ENCODE data around the gene EIF4A2. TPM values are rescaled to one million over a fixed set of nuclear protein-coding genes. Genes with fewer than 3 reads are reported as not detected.

EIF4A2 gene
- total RNA-seq: 468 TPM
- long read RNA-seq, transcript EIF4A2-205 (11 exons, 1,889 nt): minor isoform, 147 of 734 reads
- long read RNA-seq, transcript EIF4A2-201 (11 exons, 1,919 nt): major isoform, 520 of 734 reads
- long read RNA-seq, transcript EIF4A2-203 (10 exons, 1,751 nt): minor isoform, 7 of 734 reads
- long read RNA-seq, partial matches to known transcripts: 35 of 734 reads
- long read RNA-seq, other reads (novel, unspliced or antisense): 24 of 734 reads

GRCh38 chr3:186783058-186783730, at the start of gene EIF4A2:
Gene EIF4A2 (plus strand): TSS chr3:186783577. CDS start chr3:186783611, 34 bp downstream.
- peak; percentile 91 for DNase-seq
- H3K9me3 ChIP-seq (replicated peaks): no peaks in the 10 kb centered on the region
- intact Hi-C loops (cut with micrococcal nuclease): no loop called here
- peaks cover 40% of the 10 kb centered on the region for H3K36me3 ChIP-seq
- peaks cover 58% of the 10 kb centered on the region for H3K4me1 ChIP-seq
- TF ChIP-seq CTCF (IDR thresholded peaks at IDR 0.05; ENCODE audit: borderline replicate concordance): no peak
- peak within 1 kb of the TSS; percentile 94 for H3K4me3 ChIP-seq
- no peaks in the 10 kb centered on the region for H3K27me3 ChIP-seq (ENCODE audit: low read depth)
- peak within 1 kb of the TSS; percentile 99 for H3K27ac ChIP-seq (replicated peaks)

GRCh38 chr3:186742618-186743380, 40.6 kb upstream of the EIF4A2 start:
- Histone ChIP-seq H3K9me3 (replicated peaks) (no peaks in the 10 kb centered on the region), H3K27ac (replicated peaks) (no peak overlapping the region), H3K27me3 (ENCODE audit: low read depth) (peaks cover 5% of the 10 kb centered on the region), H3K36me3 (no peaks in the 10 kb centered on the region), H3K4me3 (no peak overlapping the region), H3K4me1 (peaks cover 8% of the 10 kb centered on the region)
- no peak for DNase-seq
- intact Hi-C loops (cut with micrococcal nuclease): no loop called here
- no peak for TF ChIP-seq CTCF (IDR thresholded peaks at IDR 0.05; ENCODE audit: borderline replicate concordance)

- H3K4me3 ChIP-seq: no peak overlapping the region
- no peak for TF ChIP-seq CTCF (IDR thresholded peaks at IDR 0.05; ENCODE audit: borderline replicate concordance)
- H3K27ac ChIP-seq (replicated peaks): no peak overlapping the region
- intact Hi-C loops (cut with micrococcal nuclease): no loop called here
- no peak for DNase-seq
- no peaks in the 10 kb centered on the region for H3K36me3 ChIP-seq
- H3K4me1 ChIP-seq: peaks cover 8% of the 10 kb centered on the region
- peaks cover 5% of the 10 kb centered on the region for H3K27me3 ChIP-seq (ENCODE audit: low read depth)
- no peaks in the 10 kb centered on the region for H3K9me3 ChIP-seq (replicated peaks)
These were observed 39.7 kb upstream of the EIF4A2 start for GRCh38 chr3:186743666-186744065.

GRCh38 chr3:186746008-186746407, 37.4 kb upstream of the EIF4A2 start:
- Histone ChIP-seq H3K9me3 (replicated peaks) (no peaks in the 10 kb centered on the region), H3K27ac (replicated peaks) (no peak overlapping the region), H3K4me1 (peaks cover 8% of the 10 kb centered on the region), H3K27me3 (ENCODE audit: low read depth) (no peaks in the 10 kb centered on the region), H3K36me3 (no peaks in the 10 kb centered on the region), H3K4me3 (no peak overlapping the region)
- TF ChIP-seq CTCF (IDR thresholded peaks at IDR 0.05; ENCODE audit: borderline replicate concordance): no peak
- intact Hi-C loops (cut with micrococcal nuclease): no loop called here
- peak; percentile 20 for DNase-seq

GRCh38 chr3:186750316-186750715, 33.1 kb upstream of the EIF4A2 start:
- TF ChIP-seq CTCF (IDR thresholded peaks at IDR 0.05; ENCODE audit: borderline replicate concordance): no peak
- H3K27ac ChIP-seq (replicated peaks): no peak overlapping the region
- intact Hi-C loops (cut with micrococcal nuclease): no loop called here
- H3K27me3 ChIP-seq (ENCODE audit: low read depth): peaks cover 4% of the 10 kb centered on the region
- peaks cover 18% of the 10 kb centered on the region for H3K4me1 ChIP-seq
- no peaks in the 10 kb centered on the region for H3K9me3 ChIP-seq (replicated peaks)
- no peaks in the 10 kb centered on the region for H3K36me3 ChIP-seq
- no peak for DNase-seq
- no peak overlapping the region for H3K4me3 ChIP-seq

All from left ventricle myocardium inferior (tissue), 1 donor.